Activated CD4-positive, CD25-positive, alpha-beta regulatory T cell treated with anti-CD3 and anti-CD28 coated beads, Interleukin-2, amount 50 U/mL, for 16 hours (primary cell): ENCODE measurements around the gene ZNF683.
"Not testable (repeated sequence)": the region's sequence is repeated elsewhere in the genome, so short reads cannot be mapped to it uniquely, and the experiment has no call there.

Source experiments
- DNase-seq: peaks from one replicate; pipeline ENCODE4 v3.0.0-alpha.2; 2020; ENCODE audit warnings: low read depth, low spot score

The ZNF683 gene

GRCh38 chr1:26337206-26337535 is 35.4 kb downstream of the ZNF683 start:
- DNase-seq = no peak

GRCh38 chr1:26336477-26337205 is 35.9 kb downstream of the ZNF683 start:
- peak; percentile 65 for DNase-seq

GRCh38 chr1:26335774-26336476 is 36.6 kb downstream of the ZNF683 start:
- no peak for DNase-seq

DNA sequence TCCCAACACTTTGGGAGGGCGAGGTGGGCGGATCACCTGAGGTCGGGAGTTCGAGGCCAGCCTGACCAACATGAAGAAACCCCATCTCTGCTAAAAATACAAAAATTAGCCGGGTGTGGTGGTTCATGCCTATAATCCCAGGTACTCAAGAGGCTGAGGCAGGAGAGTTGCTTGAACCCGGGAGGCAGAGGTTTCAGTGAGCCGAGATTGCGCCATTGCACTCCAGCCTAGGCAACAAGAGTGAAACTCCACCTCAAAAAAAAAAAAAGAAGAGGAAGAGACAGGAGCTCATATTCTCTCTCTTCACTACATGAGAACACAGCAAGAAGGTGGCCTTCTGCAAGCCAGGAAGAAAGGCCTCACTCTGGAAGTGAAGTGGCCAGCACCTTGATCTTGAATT is 39.2 kb downstream of the ZNF683 start:
- not testable (repeated sequence) for DNase-seq

DNA sequence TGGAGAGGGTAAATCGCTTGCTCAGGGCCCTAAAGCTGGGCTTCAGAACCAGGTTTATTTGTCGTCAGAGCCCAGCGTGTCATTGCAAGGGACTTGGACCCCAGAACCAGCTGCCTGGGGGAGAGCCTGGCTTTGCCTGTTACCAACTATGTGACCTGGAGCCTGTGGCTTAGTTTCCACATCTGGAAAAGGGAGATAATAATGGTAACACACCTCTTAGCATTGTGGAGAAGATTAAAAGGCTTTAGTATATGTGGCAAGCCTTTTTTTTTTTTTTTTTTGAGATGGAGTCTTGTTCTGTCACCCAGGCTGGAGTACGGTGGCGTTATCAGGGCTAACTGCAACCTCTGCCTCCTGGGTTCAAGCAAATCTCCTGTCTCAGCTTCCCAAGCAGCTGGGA is 42.3 kb downstream of the ZNF683 start:
- no peak for DNase-seq

DNA sequence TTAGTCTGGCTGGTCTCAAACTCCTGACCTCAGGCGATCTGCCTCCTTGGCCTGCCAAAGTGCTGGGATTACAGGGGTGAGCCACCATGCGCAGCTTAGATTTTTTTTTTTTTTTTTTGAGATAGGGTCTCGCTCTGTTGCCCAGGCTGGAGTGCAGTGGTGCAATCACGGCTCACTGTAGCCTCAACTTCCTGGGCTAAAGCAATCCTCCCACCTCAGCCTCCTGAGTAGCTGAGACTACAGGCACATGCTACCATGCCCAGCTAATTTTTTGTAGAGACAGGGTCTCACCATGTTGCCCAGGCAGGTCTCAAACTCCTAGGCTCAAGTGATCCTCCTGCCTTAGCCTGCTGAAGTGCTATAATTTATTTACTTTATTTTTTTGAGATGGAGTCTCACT is 43.2 kb downstream of the ZNF683 start:
- not testable (repeated sequence) for DNase-seq

- no peak for DNase-seq
These were observed 44.0 kb downstream of the ZNF683 start for GRCh38 chr1:26328597-26328996.

DNA sequence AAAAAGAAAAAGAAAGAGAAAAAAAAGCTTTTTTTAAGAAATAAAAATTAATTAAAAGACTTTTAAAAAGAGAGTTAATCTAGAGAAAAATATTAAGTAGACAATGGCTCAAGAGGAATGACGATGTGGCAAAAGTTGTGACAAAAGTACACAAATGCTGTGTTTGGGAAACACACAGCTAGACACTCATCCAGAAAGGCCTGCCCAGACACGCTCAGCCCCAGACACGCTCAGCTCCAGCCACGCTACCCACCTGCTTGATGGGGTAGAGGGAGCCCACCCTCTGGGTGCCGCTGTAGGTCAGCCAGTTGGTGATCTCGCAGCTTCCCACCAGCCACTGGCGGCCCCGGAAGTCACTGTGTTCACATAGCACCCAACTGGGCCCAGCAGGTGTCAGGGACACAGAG is 44.6 kb downstream of the ZNF683 start:
- no peak for DNase-seq

GRCh38 chr1:26324550-26324949 is 48.0 kb downstream of the ZNF683 start:
- no peak for DNase-seq

GRCh38 chr1:26323382-26323781 is 49.2 kb downstream of the ZNF683 start:
- DNase-seq = no peak

GRCh38 chr1:26322042-26322331 is 50.6 kb downstream of the ZNF683 start:
- DNase-seq = no peak

GRCh38 chr1:26321315-26322041 is 51.1 kb downstream of the ZNF683 start:
- peak; percentile 90 for DNase-seq

DNA sequence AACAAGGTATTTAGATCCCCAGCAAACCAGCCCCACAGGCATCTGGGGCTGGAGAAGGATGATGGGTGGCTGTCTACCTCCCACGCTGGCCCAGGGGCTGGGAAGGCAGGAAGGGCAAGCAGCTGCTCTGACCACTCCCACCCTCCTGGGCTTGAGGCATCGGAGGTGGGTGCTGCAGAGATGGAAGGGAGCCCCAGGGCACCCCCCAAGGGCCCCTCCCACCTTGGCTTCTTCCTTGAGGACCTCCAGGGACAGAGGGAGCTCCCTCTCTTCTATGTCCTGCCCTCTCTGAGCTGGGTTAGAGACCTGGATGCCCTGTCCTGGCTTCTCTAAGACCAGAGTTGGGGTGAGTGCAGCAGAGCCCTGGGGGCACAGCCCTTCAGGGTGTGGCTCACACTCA is 51.7 kb downstream of the ZNF683 start:
- no peak for DNase-seq

DNA sequence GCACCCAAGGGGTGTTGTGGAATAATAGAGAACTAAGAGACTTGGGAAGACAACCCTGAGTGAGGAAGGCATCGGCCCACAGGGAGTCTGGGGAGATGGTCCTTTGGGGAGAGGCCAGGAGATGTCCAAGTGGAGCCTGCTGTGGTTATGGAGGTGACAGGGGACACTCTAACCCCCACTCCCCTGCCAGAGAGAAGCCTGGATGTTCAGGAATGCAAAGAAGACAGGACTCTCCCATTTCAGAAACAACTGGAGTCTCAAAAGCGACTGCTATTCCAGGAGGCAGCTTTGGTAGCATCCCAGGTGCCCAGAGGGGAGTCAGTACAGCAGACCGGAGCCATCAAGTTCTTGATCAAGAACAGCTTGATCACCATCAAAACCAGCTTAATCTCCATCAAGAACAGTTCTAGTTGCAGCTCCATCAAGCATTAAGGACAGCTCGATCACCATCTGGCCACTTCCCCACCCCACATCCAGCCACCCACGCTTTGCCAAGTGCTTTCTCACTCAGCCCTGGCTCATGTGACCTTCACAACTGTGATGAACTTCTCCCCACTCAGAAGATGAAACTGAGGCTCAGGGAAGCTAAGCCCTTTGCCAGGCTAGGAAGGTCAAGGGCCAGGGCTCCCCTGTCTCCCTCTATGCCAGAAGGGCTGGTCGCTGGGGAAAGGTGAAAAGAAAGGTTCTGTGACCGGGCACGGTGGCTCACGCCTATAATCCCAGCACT is 54.0 kb downstream of the ZNF683 start:
- DNase-seq = no peak

- peak; percentile 45 for DNase-seq
These were observed 54.8 kb downstream of the ZNF683 start, which contains the start of gene CD52 for GRCh38 chr1:26317612-26318337. Gene CD52 (plus strand): TSS chr1:26317958. CDS start chr1:26318018, 60 bp downstream.

- no peak for DNase-seq
These were observed 55.4 kb downstream of the ZNF683 start for GRCh38 chr1:26317146-26317545.

DNA sequence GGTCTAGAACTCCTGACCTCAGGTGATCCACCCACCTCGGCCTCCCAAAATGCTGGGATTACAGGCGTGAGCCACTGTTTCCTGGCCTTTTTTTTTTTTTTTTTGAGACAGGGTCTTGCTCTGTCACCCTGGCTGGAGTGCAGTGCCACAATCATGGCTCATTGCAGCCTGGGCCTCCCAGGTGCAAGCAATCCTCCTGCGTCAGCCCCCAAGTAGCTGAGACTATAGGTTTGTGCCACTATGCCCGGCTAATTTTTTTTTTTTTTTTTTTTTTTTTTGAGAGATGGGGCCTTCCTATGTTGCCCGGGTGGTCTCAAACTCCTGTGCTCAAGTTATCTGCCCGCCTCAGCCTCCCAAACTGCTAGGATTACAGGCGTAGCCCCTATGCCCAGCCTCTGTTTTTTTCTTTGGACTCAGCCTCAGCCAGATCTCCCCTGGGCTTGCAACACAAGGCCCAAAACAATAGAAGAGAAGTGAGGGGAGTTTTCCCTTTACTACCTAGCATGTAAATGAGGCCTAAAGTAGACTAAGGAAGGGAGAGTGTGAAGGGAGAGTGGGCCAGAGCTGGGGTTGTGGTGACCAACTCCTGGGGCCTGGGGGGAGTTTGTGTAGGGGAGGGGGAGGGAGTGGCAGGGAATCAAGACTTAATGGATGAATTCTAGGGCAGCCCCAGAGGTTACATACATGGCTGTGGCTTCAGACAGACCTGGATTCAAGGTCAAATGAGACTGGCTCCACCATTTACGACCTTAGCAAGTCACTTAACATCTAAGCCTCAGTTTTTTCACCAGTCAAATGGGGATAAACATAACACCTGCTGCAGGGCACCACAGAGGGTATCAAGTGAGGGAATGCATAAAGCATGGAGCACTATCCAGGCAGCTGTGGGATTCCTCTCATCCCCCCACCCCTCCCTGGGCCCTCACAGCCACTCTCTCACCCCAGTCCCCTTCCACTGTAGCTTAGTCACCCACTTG is 56.4 kb downstream of the ZNF683 start:
- DNase-seq = no peak

DNA sequence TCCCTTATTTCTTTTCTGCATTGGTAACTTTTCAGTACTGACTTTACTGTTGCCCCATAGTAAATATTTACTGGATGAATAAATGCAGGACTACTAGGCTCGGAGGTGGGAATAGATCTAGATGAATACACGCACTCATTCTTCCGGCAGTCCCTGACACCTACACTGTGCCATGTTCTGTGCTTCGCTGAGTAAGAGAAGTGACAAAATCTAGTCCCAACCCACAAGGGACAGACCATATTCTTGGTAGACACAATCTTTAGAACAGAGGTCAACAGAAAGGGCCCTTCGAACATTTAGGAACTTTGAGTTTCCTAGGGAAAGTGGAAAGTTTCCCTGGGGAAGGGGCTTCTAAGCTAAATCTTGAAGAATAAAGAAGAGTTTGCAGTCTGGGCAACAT is 58.0 kb downstream of the ZNF683 start:
- no peak for DNase-seq
